ENCODE results near the gene DIPK1C. TPM values are rescaled to one million over a fixed set of nuclear protein-coding genes. Genes with fewer than 3 reads are reported as not detected.

Gene DIPK1C
- total and polyA plus RNA-seq, 2 experiments from 2014 or later: 0.07 TPM; not detected in 1

DNA sequence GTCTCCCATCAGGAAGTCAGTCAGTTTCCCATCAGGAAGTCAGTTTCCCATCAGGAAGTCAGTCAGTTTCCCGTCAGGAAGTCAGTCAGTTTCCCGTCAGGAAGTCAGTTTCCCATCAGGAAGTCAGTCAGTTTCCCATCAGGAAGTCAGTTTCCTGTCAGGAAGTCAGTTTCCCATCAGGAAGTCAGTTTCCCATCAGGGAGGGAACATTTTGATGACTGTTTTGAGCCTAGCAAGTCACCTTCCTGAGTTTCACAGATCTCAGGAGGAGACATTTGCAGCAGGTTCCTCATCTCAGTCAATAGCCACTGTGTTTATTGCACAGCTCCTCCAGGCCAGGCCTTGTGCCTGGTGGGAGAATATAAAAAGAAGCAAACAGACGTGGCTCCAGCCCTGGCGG is 31.9 kb downstream of the DIPK1C start (continued):
- TF ChIP-seq, protein P1, sequence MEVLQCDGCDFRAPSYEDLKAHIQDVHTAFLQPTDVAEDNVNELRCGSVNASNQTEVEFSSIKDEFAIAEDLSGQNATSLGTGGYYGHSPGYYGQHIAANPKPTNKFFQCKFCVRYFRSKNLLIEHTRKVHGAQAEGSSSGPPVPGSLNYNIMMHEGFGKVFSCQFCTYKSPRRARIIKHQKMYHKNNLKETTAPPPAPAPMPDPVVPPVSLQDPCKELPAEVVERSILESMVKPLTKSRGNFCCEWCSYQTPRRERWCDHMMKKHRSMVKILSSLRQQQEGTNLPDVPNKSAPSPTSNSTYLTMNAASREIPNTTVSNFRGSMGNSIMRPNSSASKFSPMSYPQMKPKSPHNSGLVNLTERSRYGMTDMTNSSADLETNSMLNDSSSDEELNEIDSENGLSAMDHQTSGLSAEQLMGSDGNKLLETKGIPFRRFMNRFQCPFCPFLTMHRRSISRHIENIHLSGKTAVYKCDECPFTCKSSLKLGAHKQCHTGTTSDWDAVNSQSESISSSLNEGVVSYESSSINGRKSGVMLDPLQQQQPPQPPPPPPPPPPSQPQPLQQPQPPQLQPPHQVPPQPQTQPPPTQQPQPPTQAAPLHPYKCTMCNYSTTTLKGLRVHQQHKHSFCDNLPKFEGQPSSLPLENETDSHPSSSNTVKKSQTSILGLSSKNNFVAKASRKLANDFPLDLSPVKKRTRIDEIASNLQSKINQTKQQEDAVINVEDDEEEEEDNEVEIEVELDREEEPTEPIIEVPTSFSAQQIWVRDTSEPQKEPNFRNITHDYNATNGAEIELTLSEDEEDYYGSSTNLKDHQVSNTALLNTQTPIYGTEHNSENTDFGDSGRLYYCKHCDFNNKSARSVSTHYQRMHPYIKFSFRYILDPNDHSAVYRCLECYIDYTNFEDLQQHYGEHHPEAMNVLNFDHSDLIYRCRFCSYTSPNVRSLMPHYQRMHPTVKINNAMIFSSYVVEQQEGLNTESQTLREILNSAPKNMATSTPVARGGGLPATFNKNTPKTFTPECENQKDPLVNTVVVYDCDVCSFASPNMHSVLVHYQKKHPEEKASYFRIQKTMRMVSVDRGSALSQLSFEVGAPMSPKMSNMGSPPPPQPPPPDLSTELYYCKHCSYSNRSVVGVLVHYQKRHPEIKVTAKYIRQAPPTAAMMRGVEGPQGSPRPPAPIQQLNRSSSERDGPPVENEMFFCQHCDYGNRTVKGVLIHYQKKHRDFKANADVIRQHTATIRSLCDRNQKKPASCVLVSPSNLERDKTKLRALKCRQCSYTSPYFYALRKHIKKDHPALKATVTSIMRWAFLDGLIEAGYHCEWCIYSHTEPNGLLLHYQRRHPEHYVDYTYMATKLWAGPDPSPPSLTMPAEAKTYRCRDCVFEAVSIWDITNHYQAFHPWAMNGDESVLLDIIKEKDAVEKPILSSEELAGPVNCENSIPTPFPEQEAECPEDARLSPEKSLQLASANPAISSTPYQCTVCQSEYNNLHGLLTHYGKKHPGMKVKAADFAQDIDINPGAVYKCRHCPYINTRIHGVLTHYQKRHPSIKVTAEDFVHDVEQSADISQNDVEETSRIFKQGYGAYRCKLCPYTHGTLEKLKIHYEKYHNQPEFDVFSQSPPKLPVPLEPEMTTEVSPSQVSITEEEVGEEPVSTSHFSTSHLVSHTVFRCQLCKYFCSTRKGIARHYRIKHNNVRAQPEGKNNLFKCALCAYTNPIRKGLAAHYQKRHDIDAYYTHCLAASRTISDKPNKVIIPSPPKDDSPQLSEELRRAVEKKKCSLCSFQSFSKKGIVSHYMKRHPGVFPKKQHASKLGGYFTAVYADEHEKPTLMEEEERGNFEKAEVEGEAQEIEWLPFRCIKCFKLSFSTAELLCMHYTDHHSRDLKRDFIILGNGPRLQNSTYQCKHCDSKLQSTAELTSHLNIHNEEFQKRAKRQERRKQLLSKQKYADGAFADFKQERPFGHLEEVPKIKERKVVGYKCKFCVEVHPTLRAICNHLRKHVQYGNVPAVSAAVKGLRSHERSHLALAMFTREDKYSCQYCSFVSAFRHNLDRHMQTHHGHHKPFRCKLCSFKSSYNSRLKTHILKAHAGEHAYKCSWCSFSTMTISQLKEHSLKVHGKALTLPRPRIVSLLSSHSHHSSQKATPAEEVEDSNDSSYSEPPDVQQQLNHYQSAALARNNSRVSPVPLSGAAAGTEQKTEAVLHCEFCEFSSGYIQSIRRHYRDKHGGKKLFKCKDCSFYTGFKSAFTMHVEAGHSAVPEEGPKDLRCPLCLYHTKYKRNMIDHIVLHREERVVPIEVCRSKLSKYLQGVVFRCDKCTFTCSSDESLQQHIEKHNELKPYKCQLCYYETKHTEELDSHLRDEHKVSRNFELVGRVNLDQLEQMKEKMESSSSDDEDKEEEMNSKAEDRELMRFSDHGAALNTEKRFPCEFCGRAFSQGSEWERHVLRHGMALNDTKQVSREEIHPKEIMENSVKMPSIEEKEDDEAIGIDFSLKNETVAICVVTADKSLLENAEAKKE (CRISPR knock-in tag; IDR thresholded peaks at IDR 0.05): no peak
- TF ChIP-seq JUNB (IDR thresholded peaks at IDR 0.05; ENCODE audit: unreplicated experiment) (no peak), ZNF114 (CRISPR knock-in tag; IDR thresholded peaks at IDR 0.05) (no peak), POLR2AphosphoS5 (IDR thresholded peaks at IDR 0.05; ENCODE audit: low read depth) (no peak)
- TF ChIP-seq, protein P2, sequence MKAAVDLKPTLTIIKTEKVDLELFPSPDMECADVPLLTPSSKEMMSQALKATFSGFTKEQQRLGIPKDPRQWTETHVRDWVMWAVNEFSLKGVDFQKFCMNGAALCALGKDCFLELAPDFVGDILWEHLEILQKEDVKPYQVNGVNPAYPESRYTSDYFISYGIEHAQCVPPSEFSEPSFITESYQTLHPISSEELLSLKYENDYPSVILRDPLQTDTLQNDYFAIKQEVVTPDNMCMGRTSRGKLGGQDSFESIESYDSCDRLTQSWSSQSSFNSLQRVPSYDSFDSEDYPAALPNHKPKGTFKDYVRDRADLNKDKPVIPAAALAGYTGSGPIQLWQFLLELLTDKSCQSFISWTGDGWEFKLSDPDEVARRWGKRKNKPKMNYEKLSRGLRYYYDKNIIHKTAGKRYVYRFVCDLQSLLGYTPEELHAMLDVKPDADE (IDR thresholded peaks at IDR 0.05): no peak
- TF ChIP-seq, protein P3, sequence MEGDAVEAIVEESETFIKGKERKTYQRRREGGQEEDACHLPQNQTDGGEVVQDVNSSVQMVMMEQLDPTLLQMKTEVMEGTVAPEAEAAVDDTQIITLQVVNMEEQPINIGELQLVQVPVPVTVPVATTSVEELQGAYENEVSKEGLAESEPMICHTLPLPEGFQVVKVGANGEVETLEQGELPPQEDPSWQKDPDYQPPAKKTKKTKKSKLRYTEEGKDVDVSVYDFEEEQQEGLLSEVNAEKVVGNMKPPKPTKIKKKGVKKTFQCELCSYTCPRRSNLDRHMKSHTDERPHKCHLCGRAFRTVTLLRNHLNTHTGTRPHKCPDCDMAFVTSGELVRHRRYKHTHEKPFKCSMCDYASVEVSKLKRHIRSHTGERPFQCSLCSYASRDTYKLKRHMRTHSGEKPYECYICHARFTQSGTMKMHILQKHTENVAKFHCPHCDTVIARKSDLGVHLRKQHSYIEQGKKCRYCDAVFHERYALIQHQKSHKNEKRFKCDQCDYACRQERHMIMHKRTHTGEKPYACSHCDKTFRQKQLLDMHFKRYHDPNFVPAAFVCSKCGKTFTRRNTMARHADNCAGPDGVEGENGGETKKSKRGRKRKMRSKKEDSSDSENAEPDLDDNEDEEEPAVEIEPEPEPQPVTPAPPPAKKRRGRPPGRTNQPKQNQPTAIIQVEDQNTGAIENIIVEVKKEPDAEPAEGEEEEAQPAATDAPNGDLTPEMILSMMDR (conservative IDR thresholded peaks at IDR 0.05; ENCODE audit: low read depth in 2 of 2): no peak
- TF ChIP-seq, protein P4, sequence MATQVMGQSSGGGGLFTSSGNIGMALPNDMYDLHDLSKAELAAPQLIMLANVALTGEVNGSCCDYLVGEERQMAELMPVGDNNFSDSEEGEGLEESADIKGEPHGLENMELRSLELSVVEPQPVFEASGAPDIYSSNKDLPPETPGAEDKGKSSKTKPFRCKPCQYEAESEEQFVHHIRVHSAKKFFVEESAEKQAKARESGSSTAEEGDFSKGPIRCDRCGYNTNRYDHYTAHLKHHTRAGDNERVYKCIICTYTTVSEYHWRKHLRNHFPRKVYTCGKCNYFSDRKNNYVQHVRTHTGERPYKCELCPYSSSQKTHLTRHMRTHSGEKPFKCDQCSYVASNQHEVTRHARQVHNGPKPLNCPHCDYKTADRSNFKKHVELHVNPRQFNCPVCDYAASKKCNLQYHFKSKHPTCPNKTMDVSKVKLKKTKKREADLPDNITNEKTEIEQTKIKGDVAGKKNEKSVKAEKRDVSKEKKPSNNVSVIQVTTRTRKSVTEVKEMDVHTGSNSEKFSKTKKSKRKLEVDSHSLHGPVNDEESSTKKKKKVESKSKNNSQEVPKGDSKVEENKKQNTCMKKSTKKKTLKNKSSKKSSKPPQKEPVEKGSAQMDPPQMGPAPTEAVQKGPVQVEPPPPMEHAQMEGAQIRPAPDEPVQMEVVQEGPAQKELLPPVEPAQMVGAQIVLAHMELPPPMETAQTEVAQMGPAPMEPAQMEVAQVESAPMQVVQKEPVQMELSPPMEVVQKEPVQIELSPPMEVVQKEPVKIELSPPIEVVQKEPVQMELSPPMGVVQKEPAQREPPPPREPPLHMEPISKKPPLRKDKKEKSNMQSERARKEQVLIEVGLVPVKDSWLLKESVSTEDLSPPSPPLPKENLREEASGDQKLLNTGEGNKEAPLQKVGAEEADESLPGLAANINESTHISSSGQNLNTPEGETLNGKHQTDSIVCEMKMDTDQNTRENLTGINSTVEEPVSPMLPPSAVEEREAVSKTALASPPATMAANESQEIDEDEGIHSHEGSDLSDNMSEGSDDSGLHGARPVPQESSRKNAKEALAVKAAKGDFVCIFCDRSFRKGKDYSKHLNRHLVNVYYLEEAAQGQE (IDR thresholded peaks at IDR 0.05; ENCODE audit: unreplicated experiment): no peak
